ENCODE data around the gene ME1. TPM values are rescaled to one million over a fixed set of nuclear protein-coding genes. Genes with fewer than 3 reads are reported as not detected.

Gene ME1
- total and polyA plus RNA-seq, 9 of the 15 experiments (the other 6 are each of a cell fraction or from before 2014, with no cell fraction given) = 3.2 to 10.4 (median 5.5) TPM

DNA sequence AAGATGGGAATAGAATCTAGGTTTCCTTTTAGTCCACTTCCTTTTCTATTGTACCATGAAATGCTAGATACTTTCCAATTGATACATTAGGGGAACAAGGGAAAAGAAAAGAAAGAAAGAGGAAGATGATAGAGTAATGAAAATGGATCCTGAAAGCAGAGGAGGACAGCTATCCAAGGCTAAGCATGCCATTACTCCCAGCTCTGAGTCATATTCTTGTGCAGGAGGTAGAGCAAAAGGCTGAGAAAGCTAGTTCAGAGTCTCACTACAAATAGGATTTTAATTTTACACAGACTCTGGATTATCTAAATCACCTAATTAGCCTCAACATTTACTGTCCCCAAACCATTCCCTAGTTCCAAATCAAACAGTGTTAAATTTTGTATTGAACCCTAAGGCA, 214.0 kb downstream of the ME1 start:
- BruUV-seq (replicated peaks) = no TSS peak
- Histone ChIP-seq H3K4me3 (no peak overlapping the region), H3K9me3 (replicated peaks; ENCODE audit: control insufficient read depth, insufficient read depth, low read depth, low read length) (no peaks in the 10 kb centered on the region), H3K9me1 (ENCODE audit: control insufficient read depth, insufficient read depth, low read length) (no peaks in the 10 kb centered on the region), H3K9ac (ENCODE audit: insufficient read depth in 1 of 2, low read depth in 2 of 2, low read length in 2 of 2) (no peak overlapping the region), H3K79me2 (ENCODE audit: control insufficient read depth, insufficient read depth, low read length) (no peaks in the 10 kb centered on the region), H3K36me3 (ENCODE audit: control insufficient read depth, insufficient read depth, low read length) (no peaks in the 10 kb centered on the region), H4K20me1 (replicated peaks; ENCODE audit: control insufficient read depth, insufficient read depth, low read length) (no peaks in the 10 kb centered on the region), H2AFZ (ENCODE audit: low read depth, low read length) (no peak overlapping the region), H3K27ac (ENCODE audit: extremely low read depth, low read depth, low read length) (no peak overlapping the region), H3K4me1 (replicated peaks in 1 of 2; ENCODE audit: control insufficient read depth in 2 of 2, insufficient read depth in 2 of 2, low read length in 2 of 2) (no peaks in the 10 kb centered on the region), H3K27me3 (ENCODE audit: control insufficient read depth in 2 of 2, insufficient read depth in 2 of 2, low read length in 2 of 2) (no peaks in the 10 kb centered on the region), H3K4me2 (ENCODE audit: insufficient read depth, low read length) (no peak overlapping the region)
- no peak for DNase-seq (ENCODE audit: extremely low read depth in 1 of 4, low spot score in 3 of 4)
- CTCF ChIA-PET (ENCODE audit: low intra/inter-chr PET ratio) = no interaction called here
- no peak for FAIRE-seq
- POLR2A ChIA-PET = interaction anchor here (0.9 to 1.1 kb wide), 3 partner anchors 118 to 295 kb away, joined by 3 to 4 read pairs (median 3); partner anchors contain the start of genes PRSS35 and UBE3D
- ATAC-seq = no peak
- in situ Hi-C loops (cut with MboI) = no loop called here
- intact Hi-C loops (cut with micrococcal nuclease) = loop anchor here (10.0 kb wide), 1 partner anchor 942 kb away; no protein-coding TSS in a partner anchor
- TF ChIP-seq BRCA1 (IDR thresholded peaks at IDR 0.05) (no peak), BRCA1 (CRISPR knock-in tag; IDR thresholded peaks at IDR 0.05) (no peak), GATAD2B (IDR thresholded peaks at IDR 0.05; ENCODE audit: borderline replicate concordance) (no peak), PHB (CRISPR knock-in tag; IDR thresholded peaks at IDR 0.05) (no peak), KAT8 (IDR thresholded peaks at IDR 0.05; ENCODE audit: low read depth) (no peak), RREB1 (CRISPR knock-in tag; IDR thresholded peaks at IDR 0.05) (no peak), HSF4 (CRISPR knock-in tag; IDR thresholded peaks at IDR 0.05; ENCODE audit: borderline replicate concordance) (no peak)
- TF ChIP-seq, protein P1, sequence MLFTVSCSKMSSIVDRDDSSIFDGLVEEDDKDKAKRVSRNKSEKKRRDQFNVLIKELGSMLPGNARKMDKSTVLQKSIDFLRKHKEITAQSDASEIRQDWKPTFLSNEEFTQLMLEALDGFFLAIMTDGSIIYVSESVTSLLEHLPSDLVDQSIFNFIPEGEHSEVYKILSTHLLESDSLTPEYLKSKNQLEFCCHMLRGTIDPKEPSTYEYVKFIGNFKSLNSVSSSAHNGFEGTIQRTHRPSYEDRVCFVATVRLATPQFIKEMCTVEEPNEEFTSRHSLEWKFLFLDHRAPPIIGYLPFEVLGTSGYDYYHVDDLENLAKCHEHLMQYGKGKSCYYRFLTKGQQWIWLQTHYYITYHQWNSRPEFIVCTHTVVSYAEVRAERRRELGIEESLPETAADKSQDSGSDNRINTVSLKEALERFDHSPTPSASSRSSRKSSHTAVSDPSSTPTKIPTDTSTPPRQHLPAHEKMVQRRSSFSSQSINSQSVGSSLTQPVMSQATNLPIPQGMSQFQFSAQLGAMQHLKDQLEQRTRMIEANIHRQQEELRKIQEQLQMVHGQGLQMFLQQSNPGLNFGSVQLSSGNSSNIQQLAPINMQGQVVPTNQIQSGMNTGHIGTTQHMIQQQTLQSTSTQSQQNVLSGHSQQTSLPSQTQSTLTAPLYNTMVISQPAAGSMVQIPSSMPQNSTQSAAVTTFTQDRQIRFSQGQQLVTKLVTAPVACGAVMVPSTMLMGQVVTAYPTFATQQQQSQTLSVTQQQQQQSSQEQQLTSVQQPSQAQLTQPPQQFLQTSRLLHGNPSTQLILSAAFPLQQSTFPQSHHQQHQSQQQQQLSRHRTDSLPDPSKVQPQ (CRISPR knock-in tag; IDR thresholded peaks at IDR 0.05; ENCODE audit: borderline replicate concordance) = no peak
- TF ChIP-seq, protein P2, sequence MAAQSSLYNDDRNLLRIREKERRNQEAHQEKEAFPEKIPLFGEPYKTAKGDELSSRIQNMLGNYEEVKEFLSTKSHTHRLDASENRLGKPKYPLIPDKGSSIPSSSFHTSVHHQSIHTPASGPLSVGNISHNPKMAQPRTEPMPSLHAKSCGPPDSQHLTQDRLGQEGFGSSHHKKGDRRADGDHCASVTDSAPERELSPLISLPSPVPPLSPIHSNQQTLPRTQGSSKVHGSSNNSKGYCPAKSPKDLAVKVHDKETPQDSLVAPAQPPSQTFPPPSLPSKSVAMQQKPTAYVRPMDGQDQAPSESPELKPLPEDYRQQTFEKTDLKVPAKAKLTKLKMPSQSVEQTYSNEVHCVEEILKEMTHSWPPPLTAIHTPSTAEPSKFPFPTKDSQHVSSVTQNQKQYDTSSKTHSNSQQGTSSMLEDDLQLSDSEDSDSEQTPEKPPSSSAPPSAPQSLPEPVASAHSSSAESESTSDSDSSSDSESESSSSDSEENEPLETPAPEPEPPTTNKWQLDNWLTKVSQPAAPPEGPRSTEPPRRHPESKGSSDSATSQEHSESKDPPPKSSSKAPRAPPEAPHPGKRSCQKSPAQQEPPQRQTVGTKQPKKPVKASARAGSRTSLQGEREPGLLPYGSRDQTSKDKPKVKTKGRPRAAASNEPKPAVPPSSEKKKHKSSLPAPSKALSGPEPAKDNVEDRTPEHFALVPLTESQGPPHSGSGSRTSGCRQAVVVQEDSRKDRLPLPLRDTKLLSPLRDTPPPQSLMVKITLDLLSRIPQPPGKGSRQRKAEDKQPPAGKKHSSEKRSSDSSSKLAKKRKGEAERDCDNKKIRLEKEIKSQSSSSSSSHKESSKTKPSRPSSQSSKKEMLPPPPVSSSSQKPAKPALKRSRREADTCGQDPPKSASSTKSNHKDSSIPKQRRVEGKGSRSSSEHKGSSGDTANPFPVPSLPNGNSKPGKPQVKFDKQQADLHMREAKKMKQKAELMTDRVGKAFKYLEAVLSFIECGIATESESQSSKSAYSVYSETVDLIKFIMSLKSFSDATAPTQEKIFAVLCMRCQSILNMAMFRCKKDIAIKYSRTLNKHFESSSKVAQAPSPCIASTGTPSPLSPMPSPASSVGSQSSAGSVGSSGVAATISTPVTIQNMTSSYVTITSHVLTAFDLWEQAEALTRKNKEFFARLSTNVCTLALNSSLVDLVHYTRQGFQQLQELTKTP (IDR thresholded peaks at IDR 0.05; ENCODE audit: low read depth in 1 of 2, partially characterized antibody in 2 of 2) = no peak

Measured in K562 (cell line).